ENCODE measurements around the gene HK2. TPM values are rescaled to one million over a fixed set of nuclear protein-coding genes. Genes with fewer than 3 reads are reported as not detected.
"Not testable (repeated sequence)": the region's sequence is repeated elsewhere in the genome, so short reads cannot be mapped to it uniquely, and the experiment has no call there.

HK2 gene
- 10 to 100 TPM in 3 of 4 donors, 1 to 10 TPM in 1; 9.3 to 24.4 (median 15.1) TPM for total RNA-seq

DNA sequence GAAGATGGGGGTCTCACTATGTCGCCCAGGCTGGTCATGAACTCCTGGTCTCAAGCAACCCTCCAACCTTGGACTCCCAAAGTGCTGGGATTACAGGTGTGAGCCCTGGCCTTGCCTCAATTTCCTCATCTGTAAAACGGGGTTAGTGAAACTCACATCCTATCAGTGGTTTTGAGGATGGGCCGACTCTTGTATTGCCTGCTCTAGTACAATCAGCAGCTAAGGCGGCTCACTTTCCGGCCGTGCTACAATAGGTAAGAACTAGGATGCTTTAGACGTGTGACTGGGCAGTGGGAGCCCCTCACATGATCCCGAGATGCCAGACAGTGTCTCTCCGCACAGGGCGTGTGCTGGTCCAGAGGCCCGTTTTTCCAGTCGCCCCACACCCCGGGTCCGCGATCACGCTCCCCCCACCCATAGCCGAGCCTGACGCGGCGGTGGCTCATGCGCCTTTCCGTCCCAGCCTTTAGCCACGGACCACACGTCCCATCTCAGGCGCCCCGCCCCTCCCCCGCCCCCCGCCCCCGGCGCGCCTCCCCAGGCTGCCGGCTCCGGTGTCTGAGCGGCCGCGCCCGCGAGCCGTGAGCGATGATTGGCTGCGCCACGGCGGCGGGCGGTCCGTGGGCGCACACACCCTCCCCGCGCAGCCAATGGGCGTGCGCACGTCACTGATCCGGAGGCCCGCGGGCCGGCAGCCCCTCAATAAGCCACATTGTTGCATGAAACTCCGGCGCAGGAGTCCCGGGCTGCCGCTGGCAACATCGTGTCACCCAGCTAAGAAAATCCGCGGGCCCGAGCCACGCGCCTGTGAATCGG, at the start of gene HK2:
HK2 (plus strand) TSS at position 710 of the 816 bp plus-strand sequence. CDS start 454 bp downstream, outside the sequence.
- 15% methylated on average over 11 of the region's 67 CpGs for WGBS
- Histone ChIP-seq H3K4me1 (peaks cover 24% of the 10 kb centered on the region), H3K27me3 (no peaks in the 10 kb centered on the region), H3K27ac (peak within 1 kb of the TSS; percentile 71), H3K36me3 (no peaks in the 10 kb centered on the region), H3K4me3 (peak within 1 kb of the TSS; percentile 60), H3K9me3 (no peaks in the 10 kb centered on the region)
- peak; percentile 84 to 87 for DNase-seq (ENCODE audit: low spot score in 2 of 2)
- TF ChIP-seq POLR2AphosphoS5 (IDR thresholded peaks at IDR 0.05): peak in 1 of 3 donors; percentile 30
- no peak for TF ChIP-seq CTCF (IDR thresholded peaks at IDR 0.05)
- TF ChIP-seq POLR2A (IDR thresholded peaks at IDR 0.05): peak in 1 of 2 donors; percentile 54
- no peak for TF ChIP-seq EP300 (IDR thresholded peaks at IDR 0.05)

- Histone ChIP-seq H3K9me3 (peaks cover 5% of the 10 kb centered on the region), H3K27ac (no peak overlapping the region), H3K4me3 (no peak overlapping the region), H3K4me1 (no peaks in the 10 kb centered on the region), H3K27me3 (no peaks in the 10 kb centered on the region), H3K36me3 (no peaks in the 10 kb centered on the region)
- WGBS: 84% methylated on average over 2 of the region's 2 CpGs
- DNase-seq (ENCODE audit: low spot score in 2 of 2): no peak
- TF ChIP-seq EP300 (IDR thresholded peaks at IDR 0.05) (no peak), POLR2A (IDR thresholded peaks at IDR 0.05) (no peak), POLR2AphosphoS5 (IDR thresholded peaks at IDR 0.05) (no peak), CTCF (IDR thresholded peaks at IDR 0.05) (no peak)
Measured at GRCh38 chr2:74789271-74789670, 44.7 kb upstream of the HK2 start.

DNA sequence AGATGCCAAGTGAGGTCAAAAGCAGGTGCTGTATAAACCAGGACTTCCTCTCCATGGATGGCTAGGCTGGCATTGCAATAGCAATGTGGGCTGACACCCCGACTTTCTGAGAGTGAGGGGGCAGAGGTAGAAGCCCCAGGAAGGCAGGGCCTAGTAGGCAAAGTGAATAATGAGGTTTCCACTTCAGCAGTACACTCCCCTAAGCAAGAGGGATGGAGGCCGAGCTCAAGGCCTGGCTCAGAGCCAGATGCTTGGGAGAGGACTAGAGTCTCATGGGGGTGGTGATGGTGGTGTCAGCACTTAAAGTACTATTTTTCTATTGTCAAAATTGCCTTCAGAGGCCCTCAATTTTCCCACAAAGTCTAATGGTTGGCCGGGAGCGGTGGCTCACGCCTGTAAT, 41.6 kb upstream of the HK2 start:
- TF ChIP-seq POLR2A (IDR thresholded peaks at IDR 0.05) (no peak), EP300 (IDR thresholded peaks at IDR 0.05) (no peak), CTCF (IDR thresholded peaks at IDR 0.05) (no peak)
- no peak overlapping the region for H3K4me3 ChIP-seq
- no peaks in the 10 kb centered on the region for H3K4me1 ChIP-seq
- WGBS: 83% methylated on average over 5 of the region's 5 CpGs
- no peak overlapping the region for H3K27ac ChIP-seq
- H3K27me3 ChIP-seq: no peaks in the 10 kb centered on the region
- peaks cover 5% of the 10 kb centered on the region for H3K9me3 ChIP-seq
- DNase-seq (ENCODE audit: low spot score in 2 of 2): no peak
- no peaks in the 10 kb centered on the region for H3K36me3 ChIP-seq

DNA sequence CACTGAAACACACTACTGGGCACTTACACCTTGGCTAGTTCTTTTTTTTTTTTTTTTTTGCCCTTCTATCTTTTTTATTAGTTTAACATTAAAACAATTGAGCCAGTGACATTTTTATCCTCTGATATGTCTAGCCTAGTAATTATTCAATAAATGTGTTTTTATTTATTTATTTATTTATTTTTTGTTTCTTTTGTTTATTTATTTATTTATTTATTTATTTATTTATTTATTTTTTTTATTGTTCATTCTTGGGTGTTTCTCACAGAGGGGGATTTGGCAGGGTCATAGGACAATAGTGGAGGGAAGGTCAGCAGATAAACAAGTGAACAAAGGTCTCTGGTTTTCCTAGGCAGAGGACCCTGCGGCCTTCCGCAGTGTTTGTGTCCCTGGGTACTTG, 39.0 kb upstream of the HK2 start:
- WGBS: no CpG with 5 or more reads among the region's 2 CpGs
- H3K36me3 ChIP-seq; H3K27me3 ChIP-seq; H3K9me3 ChIP-seq; DNase-seq (ENCODE audit: low spot score in 2 of 2); H3K4me3 ChIP-seq; H3K27ac ChIP-seq; H3K4me1 ChIP-seq: not testable (repeated sequence)

DNA sequence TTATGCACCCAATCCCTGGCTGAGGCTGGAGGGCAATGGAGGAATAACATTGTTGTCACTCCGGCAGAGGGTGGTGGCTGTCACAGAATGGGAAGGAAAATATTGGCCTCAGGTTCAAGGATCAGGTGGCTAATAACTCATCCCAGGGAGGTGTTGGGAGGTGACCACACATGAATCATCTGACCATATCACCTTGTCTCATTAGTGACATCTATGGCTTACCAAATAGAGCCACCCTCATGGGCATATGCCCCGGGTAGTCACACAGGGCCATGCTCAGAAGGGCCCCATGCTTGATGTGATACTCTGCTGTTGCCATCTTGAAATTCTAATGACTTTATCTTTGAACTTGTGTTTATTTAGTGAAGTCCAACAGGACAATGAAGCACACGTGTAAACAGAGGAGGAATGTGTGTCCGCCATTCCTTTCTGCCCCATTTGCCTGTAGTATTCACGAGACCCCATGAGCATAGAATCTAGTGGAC, 27.5 kb upstream of the HK2 start:
- WGBS: 92% methylated on average over 5 of the region's 5 CpGs
- Histone ChIP-seq H3K36me3 (no peaks in the 10 kb centered on the region), H3K9me3 (no peaks in the 10 kb centered on the region), H3K4me1 (no peaks in the 10 kb centered on the region), H3K27me3 (no peaks in the 10 kb centered on the region), H3K4me3 (no peak overlapping the region), H3K27ac (no peak overlapping the region)
- TF ChIP-seq POLR2AphosphoS5 (IDR thresholded peaks at IDR 0.05) (no peak), POLR2A (IDR thresholded peaks at IDR 0.05) (no peak), CTCF (IDR thresholded peaks at IDR 0.05) (no peak), EP300 (IDR thresholded peaks at IDR 0.05) (no peak)
- no peak for DNase-seq (ENCODE audit: low spot score in 2 of 2)
